Fibroblast of lung (primary cell): ENCODE measurements around the gene RRM1. TPM values are rescaled to one million over a fixed set of nuclear protein-coding genes. Genes with fewer than 3 reads are reported as not detected.

Source experiments
- DNase-seq, 2 donors: peaks; one replicate each; pipeline versions ENCODE4 v3.0.0 to v3.0.0-alpha.2; 2010; ENCODE audit warnings: low read depth in 2 of 2
- H2AFZ ChIP-seq: 2 replicates; pipeline ENCODE4 v1.5.1; 2012; ENCODE audit warnings: low read length, control low read depth, inconsistent platforms
- H3K27ac ChIP-seq: 2 replicates; pipeline ENCODE4 v1.5.1; 2011; ENCODE audit warnings: low read length, control low read depth; ENCODE audit not compliant: insufficient read depth
- H3K27me3 ChIP-seq: 2 replicates; pipeline ENCODE4 v1.5.1; 2011; ENCODE audit warnings: mild to moderate bottlenecking, low read length; ENCODE audit not compliant: control insufficient read depth, insufficient read depth
- H3K36me3 ChIP-seq: 2 replicates; pipeline ENCODE4 v1.5.1; 2011; ENCODE audit warnings: low read length; ENCODE audit not compliant: control insufficient read depth, insufficient read depth
- H3K4me1 ChIP-seq: 2 replicates; pipeline ENCODE4 v1.5.1; 2011; ENCODE audit warnings: low read length; ENCODE audit not compliant: control insufficient read depth, insufficient read depth; ENCODE audit errors: extremely low read depth
- H3K4me2 ChIP-seq: 2 replicates; pipeline ENCODE4 v1.5.1; 2011; ENCODE audit warnings: low read length, control low read depth; ENCODE audit not compliant: insufficient read depth; ENCODE audit errors: extremely low read depth
- H3K4me3 ChIP-seq, 4 experiments: fragments of 200-600 bp in 1 of 4; sonication (generic) in 1 of 4; replicated peaks in 1 of 4; 2 replicates each; pipeline ENCODE4 v1.5.1; 2011 to 2016; ENCODE audit warnings: low read length in 4 of 4, low read depth in 3 of 4, mild to moderate bottlenecking in 3 of 4, control low read depth in 2 of 4, inconsistent platforms in 1 of 4, mixed read lengths in 1 of 4; ENCODE audit not compliant: insufficient read depth in 1 of 4; ENCODE audit errors: control extremely low read depth in 1 of 4
- H3K79me2 ChIP-seq: 2 replicates; pipeline ENCODE4 v1.5.1; 2012; ENCODE audit warnings: mild to moderate bottlenecking, low read length, inconsistent platforms; ENCODE audit not compliant: control insufficient read depth, insufficient read depth
- H3K9ac ChIP-seq: 2 replicates; pipeline ENCODE4 v1.5.1; 2011; ENCODE audit warnings: mild to moderate bottlenecking, low read length, control low read depth; ENCODE audit not compliant: insufficient read depth
- H3K9me3 ChIP-seq: 2 replicates; pipeline ENCODE4 v1.5.1; 2012; ENCODE audit warnings: low read depth, low read length; ENCODE audit not compliant: control insufficient read depth, insufficient read depth
- H4K20me1 ChIP-seq: 2 replicates; pipeline ENCODE4 v1.5.1; 2011; ENCODE audit warnings: low read length; ENCODE audit not compliant: control insufficient read depth, insufficient read depth; ENCODE audit errors: extremely low read depth
- CTCF ChIP-seq, 2 donors: IDR thresholded peaks in 1 of 2; conservative IDR thresholded peaks in 1 of 2; 1 replicate in 1 of 2; 2 replicates in 1 of 2; pipeline ENCODE4 v1.5.1; 2011 to 2012; ENCODE audit warnings: low read length in 2 of 2, control low read depth in 1 of 2, inconsistent platforms in 1 of 2, low read depth in 1 of 2, mild to moderate bottlenecking in 1 of 2
- EZH2 ChIP-seq: IDR thresholded peaks from 2 replicates; pipeline ENCODE4 v1.5.1; 2012; ENCODE audit warnings: low read length, control low read depth, mild to moderate bottlenecking; ENCODE audit errors: missing control alignments
- polyA plus RNA-seq, 2 donors: library from polyadenylated mRNA; depleted of rRNA in 1 of 2; stranded (reverse) in 1 of 2; unstranded in 1 of 2; fragments of >200 nt; gene quantifications; 2 replicates each; pipeline ENCODE4 v1.2.1, GENCODE V29; 2011 to 2012; ENCODE audit warnings: missing spikeins in 1 of 2
- total RNA-seq: library from RNA; depleted of rRNA; stranded (reverse); fragments of >200 nt; gene quantifications from 2 replicates; pipeline ENCODE4 v1.2.1, GENCODE V29; 2014

RRM1 gene
- total and polyA plus RNA-seq, 2 donors (not counting 1 experiment from before 2014, with no cell fraction given) = 57.5 to 85.0 TPM

GRCh38 chr11:4118107-4118506 is 23.5 kb downstream of the RRM1 start:
- Histone ChIP-seq H3K27ac (peak overlapping the region; percentile 38), H3K4me3 (no peak overlapping the region), H3K9ac (no peak overlapping the region), H4K20me1 (no peaks in the 10 kb centered on the region), H3K79me2 (no peaks in the 10 kb centered on the region), H3K4me1 (peaks cover 2% of the 10 kb centered on the region), H3K4me2 (no peak overlapping the region), H3K36me3 (peaks cover 4% of the 10 kb centered on the region), H2AFZ (peak overlapping the region; percentile 35), H3K9me3 (no peaks in the 10 kb centered on the region), H3K27me3 (no peaks in the 10 kb centered on the region)
- DNase-seq = peak; percentile 41 to 66
- TF ChIP-seq EZH2 = no peak
- TF ChIP-seq CTCF (conservative IDR thresholded peaks at IDR 0.05 in 1 of 2, IDR thresholded peaks at IDR 0.05 in 1 of 2; ENCODE audit: low read depth in 1 of 2, low read length in 2 of 2) = no peak

- H3K4me2 ChIP-seq = no peak overlapping the region
- no peak overlapping the region for H3K27ac ChIP-seq
- no peak overlapping the region for H3K4me3 ChIP-seq
- no peaks in the 10 kb centered on the region for H3K4me1 ChIP-seq
- no peaks in the 10 kb centered on the region for H4K20me1 ChIP-seq
- no peak for DNase-seq
- TF ChIP-seq EZH2 (no peak), CTCF (conservative IDR thresholded peaks at IDR 0.05 in 1 of 2, IDR thresholded peaks at IDR 0.05 in 1 of 2; ENCODE audit: low read depth in 1 of 2, low read length in 2 of 2) (no peak)
- H3K9me3 ChIP-seq = no peaks in the 10 kb centered on the region
- no peaks in the 10 kb centered on the region for H3K79me2 ChIP-seq
- H3K27me3 ChIP-seq = no peaks in the 10 kb centered on the region
- no peak overlapping the region for H3K9ac ChIP-seq
- H2AFZ ChIP-seq = no peak overlapping the region
- peaks cover 8% of the 10 kb centered on the region for H3K36me3 ChIP-seq
Observed at GRCh38 chr11:4123218-4123617, 28.6 kb downstream of the RRM1 start.

- DNase-seq = peak; percentile 6
- no peaks in the 10 kb centered on the region for H3K9me3 ChIP-seq
- no peaks in the 10 kb centered on the region for H3K27me3 ChIP-seq
- no peak overlapping the region for H3K4me2 ChIP-seq
- no peak overlapping the region for H2AFZ ChIP-seq
- TF ChIP-seq CTCF (conservative IDR thresholded peaks at IDR 0.05 in 1 of 2, IDR thresholded peaks at IDR 0.05 in 1 of 2; ENCODE audit: low read depth in 1 of 2, low read length in 2 of 2) (no peak), EZH2 (no peak)
- no peaks in the 10 kb centered on the region for H4K20me1 ChIP-seq
- peaks cover 8% of the 10 kb centered on the region for H3K36me3 ChIP-seq
- no peak overlapping the region for H3K4me3 ChIP-seq
- H3K27ac ChIP-seq = no peak overlapping the region
- H3K79me2 ChIP-seq = no peaks in the 10 kb centered on the region
- no peaks in the 10 kb centered on the region for H3K4me1 ChIP-seq
- no peak overlapping the region for H3K9ac ChIP-seq
Observed at GRCh38 chr11:4125141-4125540, 30.5 kb downstream of the RRM1 start.
